DND-41 (cell line): Measurements from ENCODE around the gene RNF150.

Source experiments
- CTCF ChIP-seq: IDR thresholded peaks from 2 replicates; pipeline ENCODE4 v1.5.1; 2012; ENCODE audit warnings: borderline replicate concordance, low read length, moderate library complexity, mild to moderate bottlenecking; ENCODE audit not compliant: poor library complexity, severe bottlenecking; ENCODE audit errors: extremely low read depth
- EZH2 ChIP-seq: IDR thresholded peaks from 3 replicates; pipeline ENCODE4 v1.6.1; 2012; ENCODE audit warnings: borderline replicate concordance, low read depth, mild to moderate bottlenecking, moderate library complexity, low read length, inconsistent platforms; ENCODE audit not compliant: severe bottlenecking

DNA sequence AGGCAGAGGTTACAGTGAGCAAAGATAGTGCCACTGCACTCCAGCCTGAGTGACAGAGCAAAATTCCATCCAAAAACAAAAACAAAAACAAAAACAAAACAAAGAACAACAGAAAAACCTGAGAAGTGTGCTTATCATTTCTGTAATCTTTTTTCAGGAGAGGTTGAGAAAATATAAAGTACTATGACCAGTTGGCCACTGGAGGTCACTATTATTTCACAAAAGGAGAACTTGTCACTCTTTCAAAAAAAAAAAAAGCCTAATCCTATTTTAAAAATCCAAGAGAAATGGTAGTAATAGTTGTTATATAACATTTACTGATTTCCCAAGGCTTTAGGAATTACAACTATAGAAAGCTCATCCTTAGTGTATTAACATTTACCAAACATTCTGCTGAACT is 24.9 kb upstream of the RNF150 start:
- TF ChIP-seq CTCF, result peak; percentile 51
- TF ChIP-seq EZH2, result no peak
